HG02973 (cell line): Measurements from ENCODE around the gene SLC29A2.
"Not testable (repeated sequence)": the region's sequence is repeated elsewhere in the genome, so short reads cannot be mapped to it uniquely, and the experiment has no call there.

Source experiments
- ATAC-seq: cut with Tn5 transposase; IDR thresholded peaks from one replicate; pipeline ENCODE4 v1.9.1; 2021; ENCODE audit warnings: moderate library complexity; ENCODE audit not compliant: unreplicated experiment

Gene SLC29A2

DNA sequence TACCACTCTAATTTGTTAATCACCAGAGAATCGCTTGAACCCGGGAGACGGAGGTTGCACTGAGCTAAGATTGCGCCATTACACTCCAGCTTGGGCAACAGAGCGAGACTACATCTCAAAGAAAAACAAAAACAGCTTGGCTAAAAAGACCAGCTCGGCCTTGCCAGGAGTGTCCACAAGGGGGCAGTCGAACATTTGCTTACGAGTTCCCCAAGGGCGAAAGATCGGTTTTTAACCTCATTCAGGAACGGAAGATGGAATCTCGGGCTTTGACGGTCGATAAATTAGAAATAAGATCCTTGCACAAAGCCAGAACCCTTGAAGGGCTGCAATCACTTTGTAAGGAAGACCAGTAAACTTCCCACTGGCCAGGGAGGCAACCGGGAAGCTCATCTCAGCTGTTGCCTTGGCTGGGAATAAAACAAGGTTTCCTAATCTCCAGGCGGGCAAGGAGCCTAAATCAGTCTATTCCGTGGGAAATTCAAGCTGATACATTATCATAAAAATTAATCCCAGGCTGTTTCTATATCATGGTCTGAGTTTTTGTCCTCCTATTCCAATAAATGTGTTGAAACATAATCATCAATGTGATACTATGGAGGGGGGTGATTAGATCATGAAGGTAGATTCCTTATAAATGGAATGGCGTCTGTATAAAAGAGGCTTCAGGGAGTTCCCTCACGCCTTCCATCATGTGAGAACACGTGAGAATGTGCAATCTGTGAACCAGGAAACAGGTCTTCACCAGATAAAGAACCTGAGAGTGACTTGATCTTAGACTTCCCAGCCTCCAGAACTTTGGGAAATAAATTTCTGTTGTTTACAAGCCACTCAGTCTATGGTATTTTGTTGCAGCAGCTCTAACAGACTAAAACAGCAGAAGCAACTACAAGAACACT, 14.9 kb upstream of the SLC29A2 start:
- no peak for ATAC-seq

DNA sequence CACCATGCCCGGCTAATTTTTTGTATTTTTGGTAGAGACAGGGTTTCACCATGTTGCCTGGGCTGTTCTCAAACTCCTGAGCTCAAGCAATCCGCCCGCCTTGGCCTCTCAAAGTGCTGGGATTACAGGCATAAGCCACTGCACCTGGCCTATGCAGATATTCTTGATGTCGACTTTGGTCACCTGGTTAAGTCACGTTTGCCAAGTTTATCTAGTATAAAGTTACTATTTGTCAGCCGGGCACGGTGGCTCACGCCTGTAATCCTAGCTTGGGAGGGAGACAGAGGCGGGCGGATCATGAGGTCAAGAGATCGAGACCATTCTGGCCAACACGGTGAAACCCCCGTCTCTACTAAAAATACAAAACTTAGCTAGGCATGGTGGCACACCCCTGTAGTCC, 12.8 kb upstream of the SLC29A2 start:
- ATAC-seq: not testable (repeated sequence)

DNA sequence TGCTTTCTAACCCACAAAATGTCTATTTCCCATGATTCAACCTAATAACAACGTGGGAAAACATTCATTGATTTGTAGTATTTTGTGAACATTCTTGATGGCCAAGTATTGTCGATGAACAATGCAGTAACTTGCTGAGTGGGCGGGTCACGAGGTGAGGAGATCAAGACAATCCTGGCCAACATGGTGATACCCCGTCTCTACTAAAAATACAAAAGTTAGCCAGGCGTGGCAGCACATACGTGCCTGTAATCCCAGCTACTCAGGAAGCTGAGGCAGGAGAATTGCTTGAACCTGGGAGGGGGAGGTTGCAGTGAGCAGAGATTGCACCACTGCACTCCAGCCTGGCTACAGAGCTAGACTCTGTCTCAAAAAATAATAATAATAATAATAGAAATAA, 8.7 kb upstream of the SLC29A2 start:
- not testable (repeated sequence) for ATAC-seq

DNA sequence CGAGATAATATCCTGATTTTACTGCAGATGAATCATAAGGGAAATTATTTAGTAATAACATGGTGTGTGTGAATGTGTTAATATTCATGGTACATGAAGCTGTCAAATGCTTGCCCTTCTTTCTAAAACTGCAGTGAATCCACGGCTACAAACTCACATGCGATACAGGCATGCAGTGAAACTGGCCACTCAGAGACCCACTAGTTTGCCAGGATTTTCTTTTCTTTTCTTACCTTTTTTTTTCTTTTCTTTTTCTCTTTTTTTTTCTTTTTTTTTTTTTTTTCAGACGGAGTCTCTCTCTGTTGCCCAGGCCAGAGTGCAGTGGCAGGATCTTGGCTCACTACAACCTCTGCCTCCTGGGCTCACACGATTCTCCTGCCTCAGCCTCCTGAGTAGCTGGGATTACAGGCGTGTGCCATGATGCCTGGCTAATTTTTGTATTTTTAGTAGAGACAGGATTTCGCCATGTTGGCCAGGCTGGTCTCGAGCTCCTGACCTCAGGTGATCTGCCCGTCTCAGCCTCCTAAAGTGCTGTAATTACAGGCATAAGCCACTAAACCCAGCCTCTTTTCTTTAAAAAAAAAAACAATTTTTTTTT, 2.2 kb upstream of the SLC29A2 start:
- not testable (repeated sequence) for ATAC-seq

DNA sequence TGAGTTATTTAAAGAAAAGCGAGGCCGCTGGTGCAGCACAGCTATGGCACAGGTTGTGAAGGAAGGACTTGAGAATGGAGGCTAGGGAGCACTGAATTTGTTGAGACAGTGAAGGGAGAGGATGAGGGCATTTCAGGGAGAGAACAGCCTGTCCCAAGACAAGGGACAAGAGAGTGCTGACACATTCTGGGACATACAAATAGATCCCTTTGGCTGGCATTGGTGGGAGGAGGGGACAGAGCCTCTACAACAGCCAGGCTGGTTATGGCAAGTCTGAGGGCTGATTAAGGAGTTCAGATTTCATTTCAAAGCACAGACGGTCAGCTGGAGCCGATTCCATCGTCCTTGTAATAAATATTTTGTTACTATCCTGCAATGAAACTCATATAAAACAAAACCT, 1.7 kb upstream of the SLC29A2 start:
- no peak for ATAC-seq

DNA sequence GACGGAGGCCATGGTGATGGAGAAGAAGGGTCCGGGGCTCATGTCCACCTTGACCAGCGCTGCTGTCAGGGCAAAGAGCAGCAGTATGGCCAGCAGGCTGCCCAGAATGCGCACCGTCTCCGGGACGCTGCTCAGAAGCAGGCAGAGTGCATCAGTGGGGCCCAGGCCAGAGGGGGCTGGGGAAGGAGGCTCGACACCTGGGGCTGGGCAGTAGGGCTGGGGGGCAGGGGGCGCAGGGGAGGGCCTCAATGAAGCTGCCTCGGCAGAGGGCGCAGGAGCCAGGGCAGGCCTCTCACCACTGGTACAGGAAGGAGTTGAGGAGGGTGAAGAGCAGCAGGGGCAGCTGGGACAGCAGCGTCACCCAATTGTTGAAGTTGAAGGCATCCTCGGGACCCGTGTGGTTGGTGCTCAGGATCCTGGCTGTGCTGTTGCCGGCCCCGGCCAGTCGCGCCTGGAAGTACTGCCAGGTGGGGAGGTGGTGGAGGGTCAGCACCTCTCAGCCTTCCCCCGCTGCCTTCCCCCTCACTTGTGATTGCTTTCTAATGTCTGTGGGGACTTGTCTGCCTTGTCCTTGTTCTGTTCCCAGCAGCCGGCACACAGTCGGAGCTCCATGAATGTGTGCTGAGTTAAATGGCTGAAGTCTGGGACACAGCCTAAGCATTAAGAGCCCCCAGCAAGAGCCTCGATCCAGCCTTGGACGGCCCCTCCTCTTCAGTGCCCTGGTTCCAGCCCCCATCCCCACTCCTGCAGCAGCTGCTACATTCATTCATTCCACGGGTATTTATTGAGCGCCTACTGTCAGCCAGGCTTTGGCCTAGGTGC, 2.3 kb downstream of the SLC29A2 start:
- ATAC-seq: no peak

DNA sequence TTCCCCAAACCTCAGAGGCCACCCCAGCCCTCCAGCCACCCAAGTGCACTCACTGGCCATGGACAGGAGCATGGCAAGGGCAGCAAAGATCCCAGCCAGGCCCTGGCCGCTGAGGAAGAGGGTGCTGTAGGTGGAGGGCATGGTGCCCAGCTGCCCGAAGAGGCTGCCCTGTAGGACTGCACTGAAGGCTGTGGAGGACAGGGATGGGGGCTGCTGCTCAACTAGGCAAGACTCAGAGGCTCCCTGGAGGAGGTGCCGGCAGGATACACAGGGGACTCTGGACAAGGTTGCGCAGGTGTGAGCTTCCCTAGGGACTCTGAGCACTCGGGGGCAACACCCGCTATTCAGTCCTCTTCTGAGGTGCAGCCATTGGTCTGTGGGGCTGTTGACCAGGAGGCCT, 3.1 kb downstream of the SLC29A2 start:
- ATAC-seq: no peak

DNA sequence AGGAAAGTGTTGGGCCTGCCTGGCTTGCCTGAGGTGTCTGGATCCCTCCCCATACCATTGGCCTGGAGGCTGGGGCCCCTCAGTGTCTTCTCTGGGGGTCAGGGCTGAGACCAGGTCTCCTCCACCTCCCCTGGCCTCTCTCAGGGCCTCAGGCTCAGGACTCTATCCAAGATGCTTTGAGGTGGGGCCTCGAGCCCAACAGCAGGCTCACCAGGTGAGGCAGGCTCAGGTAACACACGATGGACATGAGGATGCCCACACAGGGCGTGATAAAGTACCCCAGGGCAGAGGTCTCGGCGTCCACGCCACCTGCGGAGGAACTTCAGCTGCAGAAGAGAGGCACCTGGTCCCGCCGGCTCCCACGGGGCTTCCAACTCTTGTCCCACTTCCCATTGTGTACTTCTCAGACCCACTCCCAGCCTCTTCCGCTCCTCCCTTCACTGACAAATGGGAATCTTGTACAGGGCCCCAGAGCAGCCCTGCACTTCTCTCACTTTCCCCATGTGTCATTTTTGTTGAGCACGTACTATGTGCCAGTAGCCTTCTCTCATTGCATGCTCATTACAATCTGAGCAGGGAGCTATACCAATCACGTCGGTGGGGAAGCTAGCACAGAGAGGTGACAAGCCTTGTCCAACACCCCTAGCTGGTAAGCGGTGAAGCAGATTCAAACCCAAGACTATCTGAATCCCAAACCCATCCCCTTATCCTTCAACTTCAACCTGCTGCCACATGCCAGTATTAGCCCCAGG, 3.8 kb downstream of the SLC29A2 start:
- no peak for ATAC-seq

DNA sequence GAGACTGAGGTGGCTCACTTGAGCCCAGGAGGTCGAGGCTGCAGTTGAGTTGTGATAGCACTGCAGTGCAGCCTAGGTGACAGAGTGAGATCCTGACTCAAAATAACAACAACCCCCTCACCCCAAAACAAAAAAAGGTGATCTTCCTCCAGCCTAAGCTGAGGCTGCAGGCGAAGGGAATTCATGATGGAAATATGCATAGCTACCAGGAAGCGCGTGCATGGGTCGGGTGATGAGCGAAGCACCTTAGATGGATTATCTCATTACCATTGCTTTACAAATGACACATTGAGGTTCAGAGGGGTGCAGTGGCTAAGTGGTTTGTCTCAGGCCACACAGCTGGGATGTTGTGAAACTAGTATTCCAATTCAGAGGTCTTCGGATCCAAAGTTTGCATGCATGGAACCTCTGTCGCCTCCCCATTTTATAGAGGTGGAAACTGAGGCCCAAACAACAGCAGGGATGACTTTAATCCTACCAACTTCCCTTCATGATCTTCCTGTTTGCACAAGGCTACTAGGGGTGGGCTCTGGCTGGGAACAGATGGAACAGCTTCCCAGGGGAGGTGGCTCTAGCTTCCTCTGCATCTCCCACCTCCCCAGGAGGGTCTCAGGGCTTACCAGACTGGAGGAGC, 4.6 kb downstream of the SLC29A2 start:
- ATAC-seq: no peak

DNA sequence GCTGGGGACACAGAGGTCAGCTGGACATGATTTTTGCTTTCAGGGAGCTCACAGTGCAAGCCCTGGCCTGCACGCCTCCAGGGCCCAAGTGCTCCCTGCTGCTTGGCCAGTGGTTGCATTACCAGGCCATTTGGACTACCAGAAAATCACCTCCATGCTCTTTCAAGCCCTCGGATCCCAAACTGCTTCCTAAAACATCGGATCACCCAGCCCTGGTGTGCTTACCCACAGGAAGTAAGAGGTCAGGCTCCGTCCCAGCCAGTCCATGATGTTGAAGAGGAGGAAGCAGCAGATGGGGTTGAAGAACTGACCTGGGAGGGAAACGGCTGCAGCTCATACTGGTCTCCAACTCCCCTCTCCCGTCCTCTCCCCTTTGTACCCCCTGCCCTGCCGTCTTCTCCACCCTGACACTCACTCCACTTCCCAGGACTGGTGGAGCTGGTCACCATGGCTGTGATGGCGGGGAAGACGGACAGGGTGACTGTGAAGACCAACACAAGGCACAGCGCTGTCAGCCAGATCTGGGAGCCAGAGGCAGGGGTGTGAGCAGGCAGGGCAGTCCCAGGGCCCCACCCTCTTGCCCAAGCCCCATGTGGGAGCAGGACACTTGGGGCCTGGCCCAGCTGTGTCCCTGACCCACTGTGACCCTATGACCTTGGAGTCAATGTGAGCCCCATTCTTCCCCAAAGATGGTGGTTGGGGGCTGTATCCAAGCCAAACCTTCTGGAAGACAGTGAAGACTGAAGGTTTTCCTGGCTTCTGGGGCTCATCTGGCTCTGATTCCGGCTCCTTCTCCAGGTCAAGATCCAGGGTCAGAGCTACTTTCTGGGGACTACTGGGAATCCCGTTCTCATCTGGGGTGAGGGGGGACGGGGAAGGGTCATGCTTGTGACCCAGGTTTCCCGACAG, 5.6 kb downstream of the SLC29A2 start:
- no peak for ATAC-seq

DNA sequence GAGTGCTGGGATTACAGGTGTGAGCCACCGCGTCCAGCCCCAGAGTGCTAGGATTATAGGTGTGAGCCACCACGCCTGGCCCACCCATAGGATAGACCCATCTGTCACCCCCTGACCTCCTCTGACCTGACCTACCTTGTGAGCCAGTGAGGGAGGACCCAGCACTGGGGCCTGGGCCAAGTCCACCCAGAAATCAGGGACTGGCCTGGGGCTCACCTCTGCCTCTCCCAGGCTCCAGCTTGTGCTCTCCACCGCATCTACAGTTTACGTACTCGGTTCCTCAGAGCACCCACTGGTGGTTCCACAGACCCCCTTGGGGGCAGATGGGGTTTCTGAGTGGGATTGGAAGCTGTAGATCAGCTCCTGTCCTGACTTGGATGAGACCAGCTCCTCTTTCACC, 6.4 kb downstream of the SLC29A2 start:
- no peak for ATAC-seq

DNA sequence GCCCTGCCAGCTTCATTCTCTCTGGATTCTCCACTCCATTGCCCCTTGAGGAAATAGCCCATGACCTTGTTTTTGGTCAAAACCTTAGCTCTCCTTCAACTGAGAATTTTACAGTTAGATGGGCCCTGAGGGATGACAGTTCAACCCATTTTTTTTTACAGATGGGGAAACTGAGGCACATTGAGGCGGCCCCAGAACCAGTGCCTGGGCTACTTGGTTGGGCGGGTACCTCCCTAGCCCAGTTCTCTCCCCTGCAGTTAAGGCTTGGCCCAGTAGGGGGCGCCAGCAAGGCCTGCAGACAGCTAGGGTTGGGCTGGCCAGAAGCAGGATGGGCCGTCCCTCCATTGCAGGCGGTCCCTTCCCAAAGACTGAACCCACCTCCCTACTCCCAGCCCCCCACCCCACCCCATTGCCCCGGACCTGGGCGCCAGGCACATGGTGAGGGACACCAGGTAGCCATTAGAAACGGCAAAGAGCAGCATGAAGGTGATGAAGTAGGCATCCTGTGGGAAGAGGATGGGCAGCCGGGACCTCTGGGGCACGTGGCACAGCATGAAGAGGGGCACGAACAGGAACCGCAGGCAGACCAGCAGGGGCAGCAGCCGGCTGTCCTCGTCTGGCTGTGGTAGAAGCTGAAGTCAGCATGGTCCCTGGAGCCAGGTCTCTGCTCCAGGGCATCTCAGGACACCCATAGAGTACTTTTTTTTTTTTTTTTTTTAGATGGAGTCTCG, 7.6 kb downstream of the SLC29A2 start:
- ATAC-seq: no peak

DNA sequence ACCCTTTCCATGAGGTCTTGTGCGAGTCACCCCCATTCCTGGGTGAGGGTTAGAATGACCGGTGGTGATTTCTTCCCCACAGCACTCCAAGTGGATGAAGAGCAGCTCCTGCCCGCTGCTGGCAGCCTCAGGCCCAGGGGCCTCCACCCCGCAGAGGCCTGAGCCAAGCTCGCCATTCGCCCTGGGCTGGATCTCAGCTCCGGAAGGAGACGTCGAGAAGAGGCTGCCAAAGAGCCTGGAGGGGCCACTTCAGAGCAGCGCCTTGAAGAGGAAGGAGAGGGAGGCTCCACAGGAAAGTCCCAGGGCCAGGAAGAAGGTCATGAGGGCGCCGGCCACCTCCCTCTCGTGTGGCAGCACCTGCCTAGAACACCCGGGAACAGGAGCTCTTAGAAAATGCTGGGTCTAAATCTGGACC, 8.4 kb downstream of the SLC29A2 start:
- no peak for ATAC-seq

DNA sequence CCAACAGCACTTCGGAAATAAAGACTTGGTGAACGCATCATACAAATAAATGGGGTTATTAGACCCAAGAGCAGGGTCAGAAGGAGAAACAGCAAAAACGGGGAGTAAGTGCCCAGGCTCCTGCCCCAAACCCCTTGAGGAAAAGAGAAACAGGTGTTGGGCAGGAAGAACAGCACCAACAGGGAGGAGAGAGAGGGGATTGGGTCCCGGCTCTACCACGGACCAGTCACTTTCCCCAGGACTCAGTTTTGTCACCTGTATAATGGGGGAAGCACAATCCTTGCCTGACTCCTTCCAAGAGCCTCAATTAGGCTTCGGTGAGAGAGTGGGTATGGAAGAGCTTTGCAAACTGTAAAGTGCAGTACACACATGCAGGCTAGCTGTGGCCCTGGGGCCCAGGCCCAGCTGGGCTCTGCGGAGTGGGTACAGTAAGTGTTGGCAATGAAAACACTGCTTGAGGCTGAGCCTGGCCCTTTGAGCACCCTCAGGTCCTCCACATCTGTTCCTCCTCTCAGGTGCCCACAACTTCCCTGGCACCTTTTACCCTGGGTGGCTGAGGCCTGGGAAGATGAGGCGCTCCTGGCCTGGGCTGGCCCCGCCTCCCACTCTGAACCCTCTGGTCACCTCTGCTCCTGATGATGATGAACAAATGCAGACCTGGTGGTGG, 8.9 kb downstream of the SLC29A2 start:
- ATAC-seq: no peak

DNA sequence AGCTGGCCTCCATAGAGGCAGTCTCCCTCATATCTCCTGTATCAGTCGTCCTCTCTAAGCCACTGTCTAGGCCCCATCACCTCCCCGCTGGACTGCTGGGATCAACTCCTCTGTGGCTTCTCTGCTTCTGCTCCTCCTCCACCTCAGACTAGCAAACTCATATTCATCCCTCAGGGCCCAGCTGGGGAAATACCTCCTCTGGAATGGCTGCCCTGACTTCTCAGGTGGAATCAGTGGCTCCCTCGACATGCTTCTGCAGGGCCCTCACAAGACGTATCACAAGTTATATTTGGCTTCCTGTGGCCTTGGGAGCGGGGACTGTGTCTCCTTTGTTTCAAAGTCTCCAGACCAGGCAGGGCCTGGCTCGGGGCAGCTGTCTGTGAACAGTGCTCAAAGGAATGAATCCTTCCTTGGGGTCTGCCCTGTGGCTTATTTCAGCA, 10.0 kb downstream of the SLC29A2 start:
- no peak for ATAC-seq

DNA sequence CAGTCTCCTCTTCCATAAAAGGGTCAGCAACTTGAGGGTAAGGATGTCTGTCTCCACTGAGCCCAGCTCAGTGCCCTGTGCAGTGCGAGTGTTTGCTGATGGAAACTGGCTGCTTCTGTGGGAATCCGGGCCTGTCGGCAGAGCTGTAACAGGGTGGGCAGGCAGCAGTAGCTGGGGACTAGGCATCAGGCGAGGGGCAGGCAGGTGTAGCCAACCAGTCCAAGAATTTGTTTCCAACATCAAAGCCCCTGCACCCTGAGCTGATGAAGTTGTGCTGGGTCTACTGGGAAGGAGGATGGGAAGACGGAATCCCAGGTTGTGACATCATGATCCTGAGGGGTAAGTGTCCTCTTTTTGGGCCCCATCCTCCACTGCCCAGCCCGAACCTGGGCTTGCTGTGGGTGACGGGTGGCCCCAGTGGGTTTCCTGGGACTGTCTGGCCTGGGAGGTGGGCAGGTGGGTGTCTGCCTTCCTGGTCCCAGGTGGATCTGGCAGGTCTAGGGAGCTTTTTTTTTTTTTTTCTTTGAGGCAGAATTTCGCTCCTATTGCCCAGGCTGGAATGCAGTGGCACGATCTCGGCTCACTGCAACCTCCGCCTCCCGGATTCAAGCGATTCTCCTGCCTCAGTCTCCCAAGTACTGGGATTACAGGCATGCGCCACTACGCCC, 11.0 kb downstream of the SLC29A2 start:
- no peak for ATAC-seq

DNA sequence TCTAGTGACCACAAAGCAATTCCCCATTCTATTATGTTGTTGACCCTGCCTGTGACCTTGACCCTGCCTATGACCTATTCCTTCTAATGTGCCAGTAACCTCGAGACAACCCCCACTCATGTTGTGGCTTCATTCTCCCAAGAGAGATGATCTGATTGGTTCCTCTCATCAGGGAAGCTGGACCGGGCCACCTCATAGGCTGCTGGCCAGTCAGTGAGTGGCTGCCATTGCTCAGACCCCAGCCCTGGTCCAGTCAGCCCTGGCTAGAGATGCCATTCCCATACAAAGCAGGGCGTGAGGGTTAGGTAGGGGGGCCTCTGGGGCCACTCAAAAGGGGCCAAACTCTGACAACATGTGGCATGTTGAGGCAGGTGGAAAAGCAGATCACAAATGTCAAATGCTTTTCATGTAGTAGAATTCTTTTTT, 11.9 kb downstream of the SLC29A2 start:
- ATAC-seq: no peak
